ENCODE measurements around the gene GPR21.

DNA sequence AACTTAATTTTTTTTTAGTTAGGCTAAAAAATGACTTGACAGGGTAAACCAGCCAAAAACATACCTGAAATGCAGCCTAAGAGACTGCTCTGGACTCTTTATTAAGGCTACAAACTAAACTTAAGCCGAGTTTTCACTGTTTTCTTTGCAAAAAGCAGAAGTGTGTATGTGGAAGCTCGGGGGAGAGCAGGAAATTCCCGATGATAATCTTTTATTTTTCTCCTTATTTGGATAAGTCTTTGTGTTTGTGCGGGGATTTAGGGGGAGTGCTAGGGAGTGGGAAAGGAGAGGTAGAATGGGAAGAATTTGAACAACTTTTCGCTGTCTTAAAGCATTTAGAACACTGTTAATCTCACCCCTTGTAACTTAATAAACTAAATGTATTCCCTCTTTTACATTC is 30.7 kb upstream of the GPR21 start:
- TF ChIP-seq POLR2A (IDR thresholded peaks at IDR 0.05) (no peak), CTCF (IDR thresholded peaks at IDR 0.05) (no peak)

Measured in heart left ventricle (tissue), 13 donors.